A549 (cell line): ENCODE results near the gene PDZD2.

Source experiments
- CHD4 ChIP-seq: fragments of 200-600 bp; sonication (generic); IDR thresholded peaks from 2 replicates; pipeline ENCODE4 v1.6.1; 2016; ENCODE audit warnings: antibody characterized with exemption, mild to moderate bottlenecking, borderline replicate concordance
- CTCF ChIP-seq: fragments of >200 bp; sonication (Bioruptor Twin); formaldehyde crosslinking; IDR thresholded peaks from 3 replicates; pipeline ENCODE4 v1.5.1; 2016
- EP300 ChIP-seq, 2 experiments: fragments of >200 bp; sonication (Bioruptor Twin); formaldehyde crosslinking; IDR thresholded peaks; 2 replicates in 1 of 2; 3 replicates in 1 of 2; pipeline ENCODE4 v1.6.1; 2016 to 2017
- HDAC2 ChIP-seq: fragments of 200-600 bp; sonication (generic); IDR thresholded peaks from 2 replicates; pipeline ENCODE4 v1.6.1; 2016
- MAFK ChIP-seq: fragments of 450-650 bp; IDR thresholded peaks from 2 replicates; pipeline ENCODE4 v1.6.1; 2014; ENCODE audit not compliant: partially characterized antibody
- MAZ ChIP-seq: fragments of 150-350 bp; IDR thresholded peaks from 2 replicates; pipeline ENCODE4 v1.6.1; 2014; ENCODE audit warnings: antibody characterized with exemption, low read depth, low read length, borderline replicate concordance
- POLR2A ChIP-seq: IDR thresholded peaks from 2 replicates; pipeline ENCODE4 v1.6.1; 2012; ENCODE audit warnings: mild to moderate bottlenecking, low read length

GRCh38 chr5:32071351-32071944 is 432.5 kb downstream of the PDZD2 start:
- TF ChIP-seq EP300 (IDR thresholded peaks at IDR 0.05): no peak
- TF ChIP-seq CTCF: no peak
- no peak for TF ChIP-seq POLR2A
- TF ChIP-seq MAZ: no peak
- TF ChIP-seq HDAC2: no peak
- no peak for TF ChIP-seq MAFK
- no peak for TF ChIP-seq CHD4
